ENCODE measurements around the gene UBA5. TPM values are rescaled to one million over a fixed set of nuclear protein-coding genes. Genes with fewer than 3 reads are reported as not detected.
"Not testable (repeated sequence)": the region's sequence is repeated elsewhere in the genome, so short reads cannot be mapped to it uniquely, and the experiment has no call there.

The UBA5 gene
- total RNA-seq, 1 donor from 2014 or later: 74.3 TPM

DNA sequence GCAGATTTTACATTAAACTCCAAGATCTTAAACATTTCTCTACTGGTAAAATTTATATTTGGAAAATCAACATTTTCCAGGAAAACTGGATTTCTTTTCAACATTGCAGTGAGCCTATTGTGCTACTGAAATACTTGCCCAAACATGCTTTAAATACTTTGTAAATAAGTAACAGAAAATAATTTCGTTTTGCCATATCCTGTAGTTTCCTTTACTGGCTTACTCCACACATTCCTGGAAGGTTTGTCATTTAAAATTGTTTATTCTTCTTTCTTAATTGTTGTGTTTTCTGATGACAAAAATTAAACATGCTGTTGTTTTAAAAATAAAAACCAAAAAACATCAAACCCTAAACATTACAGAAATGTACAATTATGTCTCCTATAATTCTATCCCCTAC lies 22.5 kb upstream of the UBA5 start:
- no peak for DNase-seq (ENCODE audit: low spot score)
- intact Hi-C loops (cut with micrococcal nuclease): no loop called here
- Mint-ChIP-seq H3K36me3 (ENCODE audit: low read depth) (peaks cover 36% of the 10 kb centered on the region), H3K4me1 (ENCODE audit: low read depth) (no peaks in the 10 kb centered on the region), H3K4me3 (no peak overlapping the region), H3K27ac (no peak overlapping the region), H3K9me3 (no peaks in the 10 kb centered on the region), H3K27me3 (ENCODE audit: insufficient read depth) (no peaks in the 10 kb centered on the region)

- peaks cover 30% of the 10 kb centered on the region for H3K36me3 Mint-ChIP-seq (ENCODE audit: low read depth)
Measured at GRCh38 chr3:132638706-132639105, 21.4 kb upstream of the UBA5 start.

DNA sequence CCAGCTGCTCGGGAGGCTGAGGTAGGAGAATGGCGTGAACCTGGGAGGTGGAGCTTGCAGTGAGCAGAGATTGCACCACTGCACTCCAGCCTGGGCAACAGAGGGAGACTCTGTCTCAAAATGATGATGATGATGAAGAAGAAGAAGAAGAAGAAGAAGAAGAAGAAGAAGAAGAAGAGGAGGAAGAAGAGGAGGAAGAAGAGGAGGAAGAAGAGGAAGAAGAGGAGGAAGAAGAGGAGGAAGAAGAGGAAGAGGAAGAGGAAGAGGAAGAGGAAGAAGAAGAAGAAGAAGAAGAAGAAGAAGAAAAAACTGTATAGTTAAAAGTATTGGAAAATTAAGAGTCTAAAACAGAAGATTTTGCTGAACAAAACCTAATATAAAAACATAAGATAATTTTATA lies 18.7 kb upstream of the UBA5 start:
- H3K9me3 Mint-ChIP-seq; H3K4me1 Mint-ChIP-seq (ENCODE audit: low read depth); DNase-seq (ENCODE audit: low spot score); H3K27ac Mint-ChIP-seq; H3K27me3 Mint-ChIP-seq (ENCODE audit: insufficient read depth); H3K4me3 Mint-ChIP-seq: not testable (repeated sequence)
- peaks cover 22% of the 10 kb centered on the region for H3K36me3 Mint-ChIP-seq (ENCODE audit: low read depth)
- intact Hi-C loops (cut with micrococcal nuclease): loop anchor here (5.0 kb wide), 1 partner anchor 224 kb away; the partner anchor contains the start of gene DNAJC13

More at GRCh38 chr3:132638706-132639105, 21.4 kb upstream of the UBA5 start:
- Mint-ChIP-seq H3K9me3 (no peaks in the 10 kb centered on the region), H3K27me3 (ENCODE audit: insufficient read depth) (no peaks in the 10 kb centered on the region), H3K4me3 (no peak overlapping the region), H3K4me1 (ENCODE audit: low read depth) (no peaks in the 10 kb centered on the region), H3K27ac (no peak overlapping the region)
- intact Hi-C loops (cut with micrococcal nuclease): no loop called here
- no peak for DNase-seq (ENCODE audit: low spot score)

- no peak for DNase-seq (ENCODE audit: low spot score)
- intact Hi-C loops (cut with micrococcal nuclease): loop anchor here (1.0 to 5.0 kb wide), 3 partner anchors 106 to 290 kb away; partner anchors contain the start of gene DNAJC13
- Mint-ChIP-seq H3K4me1 (ENCODE audit: low read depth) (peaks cover 4% of the 10 kb centered on the region), H3K9me3 (no peaks in the 10 kb centered on the region), H3K27ac (no peak overlapping the region), H3K4me3 (no peak overlapping the region), H3K27me3 (ENCODE audit: insufficient read depth) (no peaks in the 10 kb centered on the region), H3K36me3 (ENCODE audit: low read depth) (peaks cover 20% of the 10 kb centered on the region)
Measured at GRCh38 chr3:132641837-132642538, 18.1 kb upstream of the UBA5 start.

- H3K27ac Mint-ChIP-seq: no peak overlapping the region
- intact Hi-C loops (cut with micrococcal nuclease): loop anchor here (1.0 to 5.0 kb wide), 3 partner anchors 106 to 290 kb away; partner anchors contain the start of gene DNAJC13
- DNase-seq (ENCODE audit: low spot score): no peak
- H3K9me3 Mint-ChIP-seq: no peaks in the 10 kb centered on the region
- no peaks in the 10 kb centered on the region for H3K27me3 Mint-ChIP-seq (ENCODE audit: insufficient read depth)
- H3K4me1 Mint-ChIP-seq (ENCODE audit: low read depth): peaks cover 4% of the 10 kb centered on the region
- peaks cover 19% of the 10 kb centered on the region for H3K36me3 Mint-ChIP-seq (ENCODE audit: low read depth)
- no peak overlapping the region for H3K4me3 Mint-ChIP-seq
Measured at GRCh38 chr3:132642539-132642847, 17.6 kb upstream of the UBA5 start.

DNA sequence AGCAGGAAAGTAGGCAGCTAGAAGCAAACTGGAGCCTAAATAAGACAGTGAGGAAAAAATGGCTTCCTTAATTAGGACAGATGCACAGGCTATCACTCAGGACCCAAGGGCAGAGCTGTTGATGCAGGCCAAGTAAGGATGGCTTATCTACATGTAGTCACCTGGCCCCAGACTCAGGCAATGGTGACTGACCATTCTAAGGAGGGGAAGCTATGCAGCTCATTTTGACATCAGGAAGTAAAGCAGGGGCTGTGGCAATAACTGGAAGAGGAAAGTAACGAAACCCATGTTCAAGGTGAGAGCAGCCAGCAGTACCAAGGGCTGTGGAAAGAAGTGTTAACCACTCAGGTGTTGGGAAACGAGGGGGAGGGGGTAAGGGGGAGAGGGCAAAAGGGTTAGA lies 16.8 kb upstream of the UBA5 start:
- Mint-ChIP-seq H3K36me3 (ENCODE audit: low read depth) (peaks cover 16% of the 10 kb centered on the region), H3K27me3 (ENCODE audit: insufficient read depth) (no peaks in the 10 kb centered on the region), H3K9me3 (no peaks in the 10 kb centered on the region), H3K4me1 (ENCODE audit: low read depth) (peaks cover 4% of the 10 kb centered on the region), H3K27ac (no peak overlapping the region), H3K4me3 (no peak overlapping the region)
- intact Hi-C loops (cut with micrococcal nuclease): loop anchor here (5.0 kb wide), 1 partner anchor 226 kb away; the partner anchor contains the start of gene DNAJC13
- DNase-seq (ENCODE audit: low spot score): no peak

- no peak for DNase-seq (ENCODE audit: low spot score)
- H3K9me3 Mint-ChIP-seq: no peaks in the 10 kb centered on the region
- no peaks in the 10 kb centered on the region for H3K27me3 Mint-ChIP-seq (ENCODE audit: insufficient read depth)
- no peak overlapping the region for H3K4me3 Mint-ChIP-seq
- intact Hi-C loops (cut with micrococcal nuclease): no loop called here
- peaks cover 6% of the 10 kb centered on the region for H3K36me3 Mint-ChIP-seq (ENCODE audit: low read depth)
- peaks cover 4% of the 10 kb centered on the region for H3K4me1 Mint-ChIP-seq (ENCODE audit: low read depth)
- H3K27ac Mint-ChIP-seq: no peak overlapping the region
Measured at GRCh38 chr3:132645058-132645457, 15.1 kb upstream of the UBA5 start.

- intact Hi-C loops (cut with micrococcal nuclease): no loop called here
Measured at GRCh38 chr3:132650153-132650552, 10.0 kb upstream of the UBA5 start.

DNA sequence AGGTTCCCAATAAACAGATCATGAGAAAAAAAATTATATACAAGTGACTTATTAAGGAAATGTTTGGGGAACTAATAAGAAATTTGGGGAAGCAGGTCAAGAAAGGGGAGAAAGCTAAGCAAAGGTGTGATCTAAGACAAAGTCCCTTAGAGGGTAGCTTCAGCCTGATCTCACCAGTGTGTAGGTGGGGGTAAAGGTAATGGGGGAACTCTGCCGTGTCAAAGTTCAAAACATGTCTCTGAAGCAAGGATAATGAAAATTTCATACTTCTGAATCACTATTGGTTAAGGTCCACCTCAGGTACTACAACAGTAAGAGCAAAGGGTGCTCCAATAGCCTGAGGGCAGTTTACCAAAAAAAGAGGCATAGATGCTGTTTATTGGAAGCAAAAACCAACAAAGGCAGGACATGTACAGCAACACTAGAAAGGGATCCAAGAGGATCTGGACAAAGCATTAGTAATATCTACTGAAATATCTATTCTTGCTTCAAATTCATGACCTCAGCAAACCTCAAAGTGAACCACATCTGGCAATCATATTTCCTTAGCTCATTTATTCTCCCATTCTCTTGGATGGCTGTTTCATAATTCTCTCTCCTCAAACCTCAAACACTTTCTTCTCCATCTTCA lies 7.4 kb upstream of the UBA5 start:
- peaks cover 6% of the 10 kb centered on the region for H3K4me1 Mint-ChIP-seq (ENCODE audit: low read depth)
- H3K27me3 Mint-ChIP-seq (ENCODE audit: insufficient read depth): no peaks in the 10 kb centered on the region
- intact Hi-C loops (cut with micrococcal nuclease): no loop called here
- no peaks in the 10 kb centered on the region for H3K9me3 Mint-ChIP-seq
- H3K4me3 Mint-ChIP-seq: no peak overlapping the region
- H3K36me3 Mint-ChIP-seq (ENCODE audit: low read depth): peaks cover 4% of the 10 kb centered on the region
- H3K27ac Mint-ChIP-seq: no peak overlapping the region
- DNase-seq (ENCODE audit: low spot score): no peak

More at GRCh38 chr3:132650153-132650552, 10.0 kb upstream of the UBA5 start:
- H3K27ac Mint-ChIP-seq: no peak overlapping the region
- no peaks in the 10 kb centered on the region for H3K36me3 Mint-ChIP-seq (ENCODE audit: low read depth)
- H3K27me3 Mint-ChIP-seq (ENCODE audit: insufficient read depth): no peaks in the 10 kb centered on the region
- no peak for DNase-seq (ENCODE audit: low spot score)
- no peak overlapping the region for H3K4me3 Mint-ChIP-seq
- peaks cover under 1% of the 10 kb centered on the region for H3K4me1 Mint-ChIP-seq (ENCODE audit: low read depth)
- H3K9me3 Mint-ChIP-seq: no peaks in the 10 kb centered on the region

DNA sequence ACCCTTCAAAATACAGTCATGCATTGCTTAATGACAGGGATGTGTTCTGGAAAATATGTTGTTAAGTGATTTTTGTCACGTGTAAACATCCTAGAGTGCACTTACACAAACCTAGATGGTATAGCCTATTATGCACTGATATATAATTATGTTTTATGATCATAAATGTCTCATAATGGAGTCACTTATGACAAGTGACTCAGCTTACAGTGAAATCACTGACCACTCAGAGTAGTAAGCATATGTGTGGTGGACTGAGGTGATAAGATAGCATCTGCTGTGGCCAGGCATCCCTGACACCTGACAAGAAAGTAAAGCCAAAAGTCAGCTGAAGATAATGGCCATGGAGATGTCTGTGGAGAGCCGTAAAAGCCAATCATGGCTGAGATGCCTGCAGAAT lies 5.9 kb upstream of the UBA5 start:
- DNase-seq (ENCODE audit: low spot score): no peak
- intact Hi-C loops (cut with micrococcal nuclease): no loop called here
- H3K9me3 Mint-ChIP-seq: no peaks in the 10 kb centered on the region
- no peaks in the 10 kb centered on the region for H3K27me3 Mint-ChIP-seq (ENCODE audit: insufficient read depth)
- no peak overlapping the region for H3K4me3 Mint-ChIP-seq
- no peak overlapping the region for H3K27ac Mint-ChIP-seq
- peaks cover 17% of the 10 kb centered on the region for H3K4me1 Mint-ChIP-seq (ENCODE audit: low read depth)
- H3K36me3 Mint-ChIP-seq (ENCODE audit: low read depth): peaks cover 4% of the 10 kb centered on the region

DNA sequence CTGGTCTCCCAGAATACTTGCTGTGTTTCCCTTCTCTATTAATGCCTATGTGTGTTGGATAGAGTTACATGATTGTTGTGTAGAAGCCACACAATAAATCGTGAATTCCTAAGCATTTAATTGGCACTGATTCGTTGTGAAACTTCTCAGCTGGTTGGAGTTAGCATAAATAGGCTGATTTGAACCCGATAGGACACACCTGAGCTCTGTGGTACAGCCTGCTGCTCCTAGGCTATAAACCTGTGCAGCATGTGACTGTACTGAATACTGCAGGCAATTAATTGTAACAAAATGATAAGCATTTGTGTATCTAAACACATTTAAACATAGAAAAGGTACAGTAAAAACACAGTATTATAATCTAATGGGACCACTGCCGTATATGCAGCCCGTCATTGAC lies 5.4 kb upstream of the UBA5 start:
- no peaks in the 10 kb centered on the region for H3K9me3 Mint-ChIP-seq
- no peak overlapping the region for H3K4me3 Mint-ChIP-seq
- H3K36me3 Mint-ChIP-seq (ENCODE audit: low read depth): peaks cover 4% of the 10 kb centered on the region
- DNase-seq (ENCODE audit: low spot score): no peak
- no peaks in the 10 kb centered on the region for H3K27me3 Mint-ChIP-seq (ENCODE audit: insufficient read depth)
- H3K27ac Mint-ChIP-seq: no peak overlapping the region
- intact Hi-C loops (cut with micrococcal nuclease): no loop called here
- peaks cover 20% of the 10 kb centered on the region for H3K4me1 Mint-ChIP-seq (ENCODE audit: low read depth)

DNA sequence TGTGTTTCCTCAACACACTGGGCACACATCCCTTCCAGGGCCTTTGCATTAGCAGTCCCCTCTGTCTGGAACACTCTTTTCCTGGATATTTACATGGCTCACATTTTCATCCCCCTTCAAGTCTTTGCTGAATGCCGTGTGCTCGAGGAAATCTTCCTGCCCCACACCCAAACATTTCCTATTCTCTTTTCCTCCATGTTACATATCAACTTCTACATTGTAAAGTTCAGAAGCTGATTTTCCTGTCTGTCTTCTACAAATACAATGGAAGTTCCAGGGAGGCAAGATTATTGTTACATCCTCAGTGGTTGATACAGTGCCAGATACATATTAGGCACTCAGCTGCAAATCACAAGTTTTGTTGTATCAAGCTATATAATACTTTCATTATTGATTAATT lies 4.7 kb upstream of the UBA5 start:
- Mint-ChIP-seq H3K4me3 (no peak overlapping the region), H3K4me1 (ENCODE audit: low read depth) (peaks cover 20% of the 10 kb centered on the region), H3K27ac (no peak overlapping the region), H3K9me3 (no peaks in the 10 kb centered on the region), H3K36me3 (ENCODE audit: low read depth) (peaks cover 4% of the 10 kb centered on the region), H3K27me3 (ENCODE audit: insufficient read depth) (no peaks in the 10 kb centered on the region)
- intact Hi-C loops (cut with micrococcal nuclease): no loop called here
- DNase-seq (ENCODE audit: low spot score): no peak

- Mint-ChIP-seq H3K4me3 (peak overlapping the region; percentile 97), H3K27me3 (ENCODE audit: insufficient read depth) (no peaks in the 10 kb centered on the region), H3K27ac (peak overlapping the region; percentile 60), H3K4me1 (ENCODE audit: low read depth) (peaks cover 32% of the 10 kb centered on the region), H3K36me3 (ENCODE audit: low read depth) (peaks cover 16% of the 10 kb centered on the region), H3K9me3 (no peaks in the 10 kb centered on the region)
- no peak for DNase-seq (ENCODE audit: low spot score)
- intact Hi-C loops (cut with micrococcal nuclease): no loop called here
Measured at GRCh38 chr3:132657869-132658747, 2.0 kb upstream of the UBA5 start.

All from activated T-helper 1 cell treated with anti-CD3 and anti-CD28 coated beads, Interleukin-12 subunit alpha, Interleukin-12 subunit beta, Interleukin-2, Interleukin-4 antibody, amounts not matched to agents 30 ng/mL and 10 ng/mL and 1 ng/mL, durations not matched to agents 14 hours and 24 hours and 36 hours (primary cell).